ENCODE data around the gene TIMM17A.

- TF ChIP-seq CTCF (optimal IDR thresholded peaks at IDR 0.05 in 1 of 3, IDR thresholded peaks at IDR 0.05 in 1 of 3, conservative IDR thresholded peaks at IDR 0.05 in 1 of 3; ENCODE audit: extremely low read depth in 1 of 3, insufficient read depth in 2 of 3, low read length in 3 of 3) (no peak), EZH2 (IDR thresholded peaks at IDR 0.05; ENCODE audit: low read length) (no peak)
Measured at GRCh38 chr1:201914456-201915235, 40.7 kb upstream of the TIMM17A start.
